ENCODE data around the gene RNF144B.
"Not testable (repeated sequence)": the region's sequence is repeated elsewhere in the genome, so short reads cannot be mapped to it uniquely, and the experiment has no call there.

RNF144B gene

DNA sequence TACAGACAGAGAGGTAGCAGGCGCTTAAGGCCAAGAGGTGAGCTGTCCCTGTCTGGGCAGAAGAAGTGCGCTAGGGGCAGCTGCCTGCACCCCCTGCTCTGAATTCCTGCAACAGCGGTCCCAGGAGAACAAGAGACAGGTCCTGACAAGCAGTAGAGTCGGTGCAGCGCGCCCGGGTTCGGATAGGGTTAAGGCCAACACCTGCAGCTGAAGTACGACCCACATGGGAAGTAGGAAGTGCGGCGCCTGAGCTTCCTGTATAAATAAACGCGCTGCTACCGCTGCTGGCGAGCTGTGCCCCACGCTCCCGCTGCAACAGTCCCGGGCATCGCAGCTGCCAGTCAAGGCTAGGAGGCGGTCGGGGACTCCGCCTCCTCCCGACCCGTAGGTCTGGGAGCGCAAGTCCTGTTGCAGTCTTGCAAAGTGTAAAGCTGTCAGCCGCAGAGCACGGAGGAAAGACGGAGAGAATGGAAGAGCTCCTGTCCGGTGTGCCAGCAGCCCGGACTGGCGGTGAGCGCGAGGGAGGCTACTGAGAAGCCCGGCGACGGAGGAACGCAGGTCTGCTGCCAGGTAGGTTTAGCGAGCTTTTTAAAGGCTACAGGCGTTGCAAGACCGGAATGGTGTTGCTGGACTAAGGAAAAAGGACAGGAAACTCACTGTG lies at the start of gene RNF144B:
RNF144B (plus strand) TSS at position 290 of the 661 bp plus-strand sequence. CDS start 12,185 bp downstream, outside the sequence.
- DNase-seq = peak; percentile 96

DNA sequence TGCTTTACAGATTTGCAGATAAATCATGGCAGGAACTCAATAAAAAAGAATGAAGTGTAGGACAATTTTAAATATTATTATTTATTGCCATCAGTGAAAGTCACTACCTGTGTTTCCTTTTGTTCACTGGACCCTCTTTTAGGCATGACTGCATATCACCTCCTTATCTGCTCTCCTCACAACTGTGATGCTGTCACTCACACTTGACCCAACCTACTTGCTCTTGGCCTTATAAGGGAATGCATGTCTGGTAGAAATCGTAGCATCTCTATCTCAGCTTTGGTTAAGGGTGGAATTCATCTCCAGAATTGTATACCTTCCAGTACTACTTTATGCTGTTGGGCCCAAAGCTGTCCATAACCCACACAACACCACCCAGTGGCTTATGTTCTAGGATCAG lies 47.6 kb upstream of the RNF144B start:
- no peak for DNase-seq

DNA sequence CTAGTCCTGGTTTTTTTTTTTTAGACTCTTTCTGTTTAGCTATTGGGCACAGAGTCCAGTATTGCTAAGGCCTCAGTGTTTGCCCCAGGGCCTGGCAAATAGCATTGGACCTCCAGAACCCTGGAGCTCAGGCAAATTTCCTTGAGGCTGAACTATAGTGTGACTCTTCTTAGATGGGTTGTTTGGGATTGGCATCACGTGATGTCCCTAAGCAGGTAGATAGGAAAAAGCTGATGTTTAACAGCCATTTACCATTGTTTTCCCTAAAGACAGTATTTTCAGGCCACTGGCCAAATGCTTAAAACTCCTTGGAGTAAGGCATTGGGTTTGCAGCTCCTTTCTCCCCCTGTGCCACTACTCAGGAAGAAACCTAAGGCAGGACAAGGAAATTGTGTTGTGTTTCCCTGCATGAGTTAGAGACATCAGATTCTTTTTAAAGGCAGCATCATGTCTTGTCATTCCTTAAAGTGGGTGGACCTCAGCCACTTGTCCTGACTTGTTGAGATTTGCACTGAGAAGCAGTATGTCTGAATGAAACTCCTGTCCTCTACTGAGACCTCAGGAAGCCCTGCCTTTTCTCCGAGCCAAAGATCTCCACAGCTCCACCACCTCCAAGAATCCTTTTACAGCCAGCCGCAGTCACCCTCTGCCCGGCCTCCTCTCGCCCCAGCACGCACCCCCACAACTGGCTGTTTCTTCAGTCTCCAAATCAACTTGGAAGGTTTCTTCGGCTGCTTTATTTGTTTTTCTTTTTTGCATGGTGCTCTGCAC lies 46.2 kb upstream of the RNF144B start:
- no peak for DNase-seq

DNA sequence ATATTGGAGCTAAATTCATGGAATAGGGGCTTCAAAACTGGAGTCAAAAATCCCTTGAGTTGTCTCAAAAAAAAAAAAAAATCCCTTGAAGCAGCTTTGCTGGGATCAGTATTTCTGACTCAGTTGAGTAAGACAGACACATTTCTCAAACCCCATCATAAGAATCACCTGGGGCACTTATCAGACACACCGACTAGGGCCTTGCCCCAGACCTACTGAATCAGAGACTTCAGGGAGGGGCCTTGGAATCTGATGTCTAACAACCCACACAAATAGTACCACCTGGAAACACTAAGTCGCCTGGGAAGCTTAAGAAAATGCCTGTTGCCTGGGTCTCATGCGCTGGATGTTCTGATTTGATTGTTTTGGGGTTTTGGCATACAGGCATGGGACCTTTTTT lies 44.9 kb upstream of the RNF144B start:
- no peak for DNase-seq

DNA sequence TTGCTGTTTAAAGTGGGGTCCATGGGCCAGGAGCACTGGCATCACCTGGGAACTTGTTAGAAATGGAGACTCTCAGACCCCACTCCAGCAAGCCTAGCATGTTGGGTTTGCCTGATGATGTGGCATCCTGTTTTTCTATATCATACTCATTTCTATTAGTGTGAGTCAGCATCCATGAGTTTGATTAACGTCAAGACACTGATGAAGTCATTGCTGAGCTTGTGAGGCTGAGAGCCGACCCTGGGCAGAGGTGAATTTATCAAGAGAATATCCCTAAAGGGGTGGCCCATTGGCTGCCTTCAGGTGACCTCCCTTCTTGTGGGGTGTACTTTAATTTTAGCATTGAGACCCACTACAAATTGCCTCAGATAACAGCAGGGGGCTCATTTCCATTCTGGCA lies 43.4 kb upstream of the RNF144B start:
- no peak for DNase-seq

DNA sequence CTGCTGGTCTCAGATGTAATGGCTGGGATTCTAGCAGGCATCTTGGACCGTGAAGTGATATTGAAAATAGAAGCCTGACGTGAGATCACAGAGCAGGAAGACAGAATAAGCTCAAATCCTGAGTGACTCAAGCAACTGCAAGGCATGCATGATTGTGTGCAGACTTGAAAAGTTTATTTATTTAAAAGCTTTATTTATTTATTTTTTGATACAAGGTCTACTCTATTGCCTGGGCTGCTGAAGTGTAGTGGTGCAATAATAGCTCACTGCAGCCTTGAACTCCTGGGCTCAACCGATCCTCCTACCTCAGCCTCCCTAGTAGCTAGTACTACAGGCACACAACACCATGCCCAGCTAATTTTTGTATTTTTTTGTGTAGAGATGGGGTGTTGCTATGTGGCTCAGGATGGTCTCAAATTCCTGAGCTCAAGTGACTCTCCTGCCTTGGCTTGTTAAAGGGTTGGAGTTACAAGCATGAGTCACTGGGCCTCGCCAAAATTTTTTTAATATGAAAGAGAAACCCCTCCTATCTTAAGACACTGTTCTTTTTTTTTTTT lies 40.1 kb upstream of the RNF144B start:
- no peak for DNase-seq

DNA sequence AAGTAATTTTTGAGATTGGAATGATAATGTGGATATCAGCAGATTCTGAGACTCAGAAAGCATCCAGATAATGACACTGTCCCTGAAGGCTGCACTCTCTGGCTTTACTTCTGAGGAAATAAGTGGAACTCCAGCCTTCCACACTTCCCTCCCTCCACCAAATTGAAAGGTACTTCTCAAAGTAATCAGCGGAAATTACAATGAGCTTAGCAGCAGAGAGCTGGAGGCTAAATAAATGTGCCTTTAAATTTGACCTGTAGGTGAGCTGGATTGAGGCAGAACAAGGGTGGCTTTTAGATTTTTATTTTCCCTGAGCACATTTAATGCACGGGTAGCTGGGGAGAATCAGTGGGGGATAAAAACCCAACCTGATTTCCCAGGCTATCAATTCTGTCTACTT lies 39.3 kb upstream of the RNF144B start:
- no peak for DNase-seq

DNA sequence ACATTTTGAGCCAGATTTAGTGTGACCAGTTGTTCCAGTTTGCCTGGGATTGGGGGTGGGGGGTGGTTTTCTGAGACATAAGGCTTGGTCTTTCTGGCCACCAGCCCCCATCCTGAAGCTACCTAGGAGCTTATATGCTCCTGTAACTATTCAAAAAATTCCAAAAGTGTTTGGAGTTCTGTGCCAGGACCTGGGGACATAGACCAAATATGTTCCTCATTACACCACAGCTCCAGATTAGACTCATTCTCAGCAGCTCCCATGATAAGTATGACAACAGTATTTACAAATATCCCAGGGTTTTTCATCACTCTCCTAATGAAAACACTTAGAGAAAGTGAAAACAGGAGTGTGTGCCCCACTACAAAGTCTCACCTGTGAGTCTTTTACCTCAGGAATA lies 37.8 kb upstream of the RNF144B start:
- DNase-seq = no peak

DNA sequence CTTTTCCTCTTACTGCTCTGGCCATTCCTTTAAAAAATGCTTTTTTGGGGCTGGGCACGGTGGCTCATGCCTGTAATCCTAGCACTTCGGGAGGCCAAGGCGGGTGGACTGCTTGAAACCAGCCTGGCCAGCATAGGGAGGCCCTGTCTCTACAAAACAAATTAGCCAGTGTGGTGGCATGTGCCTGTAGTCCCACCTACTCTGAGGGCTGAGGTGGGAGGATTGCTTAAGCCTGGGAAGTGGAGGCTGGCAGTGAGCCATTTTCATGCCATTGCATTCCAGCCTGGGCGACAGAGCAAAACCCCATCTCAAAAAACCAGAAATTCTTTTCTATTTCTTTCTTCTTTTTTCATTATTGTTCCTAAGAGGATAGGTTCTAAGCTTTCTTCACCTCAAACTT lies 36.9 kb upstream of the RNF144B start:
- DNase-seq = no peak

DNA sequence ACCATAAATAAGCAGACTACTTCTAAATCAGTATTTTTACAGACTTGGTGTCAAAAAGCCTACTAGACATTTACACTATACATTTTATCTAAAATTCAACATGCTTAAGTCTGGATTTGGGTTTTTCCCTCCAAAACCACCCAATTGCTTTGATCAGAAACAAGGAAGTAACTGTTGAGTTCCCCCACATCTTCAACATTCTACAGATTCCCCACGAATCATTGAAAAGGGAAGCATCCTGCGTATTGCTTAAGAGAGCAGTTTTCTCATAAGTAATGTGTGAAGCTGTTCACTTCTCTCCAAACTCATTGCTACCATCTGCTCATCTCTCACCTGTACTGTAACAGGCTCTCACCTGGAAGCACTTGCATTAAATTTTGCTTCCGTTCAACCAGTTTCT lies 36.4 kb upstream of the RNF144B start:
- no peak for DNase-seq

DNA sequence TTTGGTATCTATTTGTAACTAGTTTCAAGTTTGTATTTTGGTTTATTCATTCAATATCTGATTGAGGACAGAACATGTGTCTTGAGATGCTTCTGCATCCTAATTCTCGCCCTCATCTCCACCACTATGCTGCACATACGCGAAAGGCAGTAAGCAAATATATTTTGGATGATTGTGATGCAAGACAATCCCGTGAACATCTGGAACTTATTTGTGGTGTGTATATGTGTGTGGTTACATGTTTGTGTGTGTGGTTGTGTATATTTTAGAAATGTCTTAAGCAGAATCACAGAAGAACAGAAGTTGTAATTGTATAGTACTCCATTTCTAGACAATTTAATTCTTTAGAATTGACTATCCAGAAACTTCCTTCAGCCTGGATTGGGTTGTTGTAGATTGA lies 35.1 kb upstream of the RNF144B start:
- DNase-seq = no peak

DNA sequence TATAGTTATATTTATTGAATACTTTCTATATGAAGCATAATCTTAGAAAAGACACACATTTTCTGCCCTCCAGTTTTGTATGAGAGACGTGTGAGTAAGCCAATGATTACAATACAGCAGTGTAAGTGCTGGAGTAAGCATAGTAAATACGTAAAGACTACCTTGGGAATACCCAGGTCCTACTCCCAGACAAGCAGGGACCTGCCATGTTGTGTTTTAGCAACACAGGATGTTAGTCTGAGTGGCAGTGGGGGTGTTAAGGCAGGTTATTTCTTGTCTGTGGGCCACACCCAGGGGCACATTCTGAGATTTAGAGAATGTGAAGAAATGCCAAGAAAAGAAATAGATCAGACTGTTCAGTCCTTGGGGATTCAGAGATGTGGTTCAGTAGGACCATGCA lies 34.3 kb upstream of the RNF144B start:
- DNase-seq = peak; percentile 60

DNA sequence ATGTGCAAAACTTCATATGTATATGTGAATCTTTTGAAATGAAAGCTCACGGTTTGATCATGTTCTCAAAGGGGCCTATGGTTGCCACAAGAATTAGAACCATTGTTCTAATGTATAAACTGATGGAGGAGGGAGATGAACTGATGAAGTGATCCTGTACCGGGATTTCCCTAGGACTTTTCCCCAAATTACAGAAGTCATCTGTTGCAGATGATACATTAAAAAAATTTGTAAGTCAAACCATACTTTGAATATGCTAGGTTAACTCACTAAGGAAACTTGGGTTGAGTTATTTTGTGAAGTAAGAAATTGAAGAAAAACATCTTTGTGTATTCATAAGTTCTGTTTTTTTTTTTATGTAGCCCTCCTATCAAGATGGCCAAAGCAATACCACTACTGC lies 33.9 kb upstream of the RNF144B start:
- no peak for DNase-seq

DNA sequence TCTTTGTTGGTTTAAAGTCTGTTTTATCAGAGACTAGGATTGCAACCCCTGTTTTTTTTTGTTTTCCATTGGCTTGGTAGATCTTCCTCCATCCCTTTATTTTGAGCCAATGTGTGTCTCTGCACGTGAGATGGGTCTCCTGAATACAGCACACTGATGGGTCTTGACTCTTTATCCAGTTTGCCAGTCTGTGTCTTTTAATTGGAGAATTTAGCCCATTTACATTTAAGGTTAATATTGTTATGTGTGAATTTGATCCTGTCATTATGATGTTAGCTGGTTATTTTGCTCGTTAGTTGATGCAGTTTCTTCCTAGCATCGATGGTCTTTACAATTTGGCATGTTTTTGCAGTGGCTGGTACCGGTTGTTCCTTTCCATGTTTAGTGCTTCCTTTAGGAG lies 29.6 kb upstream of the RNF144B start:
- not testable (repeated sequence) for DNase-seq

DNA sequence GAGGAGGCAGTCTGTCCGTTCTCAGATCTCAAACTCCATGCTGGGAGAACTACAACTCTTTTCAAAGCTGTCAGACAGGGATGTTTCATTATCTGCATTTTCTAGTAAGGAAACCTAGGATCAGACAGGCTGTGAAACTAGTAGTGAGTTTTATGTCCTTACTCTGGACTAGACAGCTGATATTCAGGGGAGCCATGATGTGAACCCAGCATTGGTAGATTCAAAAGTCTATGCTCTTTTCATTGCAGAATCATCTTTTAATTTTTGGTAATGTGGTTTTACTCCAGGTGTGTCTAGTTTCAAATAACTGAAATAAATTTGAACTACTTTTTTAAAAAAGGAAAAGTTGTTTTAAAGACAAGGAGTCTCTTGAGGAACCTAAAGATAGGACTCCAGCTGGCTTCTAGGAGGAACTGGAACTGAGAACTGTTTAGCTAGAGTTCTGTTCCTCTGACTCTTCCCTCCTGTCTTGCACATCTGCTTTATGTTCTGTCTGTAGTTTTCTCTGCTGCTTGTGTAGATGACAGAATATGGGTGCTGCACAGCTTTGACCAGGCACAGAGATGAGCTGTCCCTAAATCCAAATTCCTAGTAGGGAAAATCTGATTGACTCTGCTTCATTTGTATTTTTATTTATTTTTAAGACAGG lies 27.8 kb upstream of the RNF144B start:
- DNase-seq = no peak

DNA sequence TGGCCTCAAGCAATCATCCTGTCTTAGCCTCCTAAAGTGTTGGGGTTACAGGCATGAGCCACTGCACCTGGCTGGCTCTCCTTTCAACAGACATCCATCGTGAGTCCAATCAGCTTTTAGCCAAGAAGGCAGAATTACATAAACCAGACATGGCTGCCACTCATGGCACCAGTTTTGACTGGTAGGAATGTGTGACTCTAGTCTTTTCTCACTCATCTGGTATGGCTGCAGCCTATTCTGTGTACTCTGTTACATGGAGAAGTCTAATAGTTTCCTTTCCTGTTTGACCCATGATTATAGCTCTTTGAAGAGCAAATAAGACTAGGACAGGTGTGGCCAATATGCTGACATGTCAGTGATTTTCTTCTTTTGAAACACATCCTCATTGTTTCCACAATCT lies 27.0 kb upstream of the RNF144B start:
- DNase-seq = peak; percentile 7

DNA sequence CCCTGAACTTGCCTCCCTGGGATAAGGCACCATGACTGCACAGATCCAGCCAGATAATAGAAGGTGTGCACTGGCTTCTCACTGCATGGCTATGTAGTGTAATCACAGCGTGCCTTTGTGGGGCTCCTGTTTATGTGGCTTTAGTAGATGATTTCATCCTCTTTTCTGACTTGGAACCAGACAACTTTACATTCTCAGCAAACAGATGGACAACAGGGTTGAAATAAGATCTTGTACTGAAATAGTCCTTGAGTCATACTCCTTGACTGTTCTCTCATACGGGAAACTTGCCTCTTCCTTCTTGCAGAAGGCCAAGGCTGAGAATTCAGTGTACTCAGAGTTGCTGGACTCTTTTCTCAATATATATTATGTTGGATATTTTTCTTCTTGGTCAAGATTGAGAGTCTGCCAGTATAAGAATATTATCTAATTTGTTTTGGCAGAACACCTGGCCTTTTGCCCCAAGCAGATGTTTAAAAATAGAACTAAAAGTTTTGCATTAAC lies 25.0 kb upstream of the RNF144B start:
- DNase-seq = no peak

DNA sequence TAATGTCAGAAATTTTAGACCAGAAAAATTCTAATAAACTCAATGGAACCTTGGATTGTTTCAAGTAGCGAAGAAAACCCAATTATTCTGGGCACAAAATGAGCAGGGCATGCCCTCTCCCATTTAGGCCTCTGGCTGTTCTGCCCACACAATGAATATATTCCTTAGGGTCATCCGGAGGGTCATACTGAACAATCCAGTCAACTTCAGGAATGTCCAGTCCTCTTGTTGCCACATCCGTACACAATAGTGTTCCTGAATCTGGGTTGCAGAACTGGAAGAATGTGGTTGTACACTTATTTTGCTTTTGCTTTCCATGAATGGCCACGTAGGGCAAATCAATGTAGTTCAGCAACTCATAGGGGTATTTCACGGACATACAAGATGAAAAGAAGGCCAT lies 23.4 kb upstream of the RNF144B start:
- DNase-seq = no peak

DNA sequence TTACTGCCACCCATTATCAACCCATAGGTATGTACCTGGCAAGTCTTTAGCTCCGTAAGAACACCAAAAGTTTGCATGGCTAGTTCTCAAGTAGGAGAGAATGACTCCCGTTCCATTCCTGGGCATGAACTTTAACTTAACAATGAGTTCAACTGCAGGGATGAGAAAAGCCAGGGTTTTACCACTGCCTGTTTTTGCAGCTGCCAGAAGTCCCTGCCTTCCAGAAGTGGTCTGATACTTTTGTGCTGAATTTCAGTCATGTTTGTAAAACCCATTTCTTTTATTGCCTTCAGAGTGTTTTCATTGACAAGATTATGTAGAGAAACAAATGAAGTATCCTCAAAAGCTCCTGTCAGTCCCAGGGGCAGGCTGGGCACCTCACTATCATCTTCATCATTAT lies 22.6 kb upstream of the RNF144B start:
- DNase-seq = not testable (repeated sequence)

DNA sequence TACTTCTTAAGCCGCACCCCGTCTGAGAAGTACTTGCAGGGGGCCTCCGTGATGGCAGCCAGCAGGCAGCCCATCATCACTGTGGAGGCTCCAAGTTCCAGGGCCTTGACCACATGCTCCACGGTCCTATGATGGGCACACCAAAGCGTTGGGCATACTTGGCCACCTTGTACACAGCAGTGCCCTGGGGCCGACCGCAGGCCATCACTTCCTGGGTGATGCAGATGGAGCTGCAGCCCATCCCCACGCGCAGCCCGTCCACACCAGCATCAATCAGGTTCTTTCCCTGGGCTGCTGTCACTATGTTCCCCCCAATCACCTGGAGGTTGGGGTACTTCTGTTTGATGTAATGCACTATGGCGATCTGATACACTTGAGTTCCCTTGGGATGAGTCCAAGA lies 19.8 kb upstream of the RNF144B start:
- no peak for DNase-seq

DNA sequence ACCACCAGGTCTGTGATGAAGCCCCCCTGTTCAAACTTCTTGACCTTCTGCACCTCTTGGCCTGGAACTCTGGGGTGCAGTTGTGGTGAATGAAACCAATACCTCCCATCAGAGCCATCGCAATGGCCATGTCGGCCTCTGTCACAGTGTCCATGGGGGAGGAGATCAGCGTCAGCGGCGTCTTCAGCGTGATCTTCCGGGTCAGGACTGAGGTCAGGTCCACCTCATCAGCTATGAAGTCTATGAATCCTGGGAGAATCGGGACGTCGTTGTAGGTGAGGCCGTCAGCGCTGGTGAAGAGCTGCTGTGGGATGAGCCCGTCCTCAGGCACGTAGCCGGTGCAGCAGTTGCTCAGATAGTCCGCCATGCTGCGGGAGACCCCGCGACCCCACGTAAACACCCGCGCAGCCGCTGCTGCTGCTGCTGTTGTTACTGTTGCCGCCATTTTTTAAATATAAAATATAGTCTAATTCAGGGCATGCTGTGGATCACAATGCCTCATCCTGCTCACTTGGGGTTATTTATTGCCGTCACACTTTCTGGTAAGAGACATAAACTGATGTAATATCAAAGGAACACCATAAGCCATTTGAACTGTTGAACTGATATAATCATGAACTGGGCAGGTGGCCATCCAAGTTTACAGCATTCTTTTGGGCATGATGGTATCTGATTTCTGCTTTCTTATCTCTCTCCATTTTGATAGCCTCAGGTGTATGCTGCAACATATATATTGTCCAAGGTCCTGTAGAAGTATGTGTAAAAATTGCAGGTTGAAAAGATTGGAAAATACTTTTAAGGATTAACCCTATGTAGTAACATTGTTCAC lies 18.7 kb upstream of the RNF144B start:
- no peak for DNase-seq

DNA sequence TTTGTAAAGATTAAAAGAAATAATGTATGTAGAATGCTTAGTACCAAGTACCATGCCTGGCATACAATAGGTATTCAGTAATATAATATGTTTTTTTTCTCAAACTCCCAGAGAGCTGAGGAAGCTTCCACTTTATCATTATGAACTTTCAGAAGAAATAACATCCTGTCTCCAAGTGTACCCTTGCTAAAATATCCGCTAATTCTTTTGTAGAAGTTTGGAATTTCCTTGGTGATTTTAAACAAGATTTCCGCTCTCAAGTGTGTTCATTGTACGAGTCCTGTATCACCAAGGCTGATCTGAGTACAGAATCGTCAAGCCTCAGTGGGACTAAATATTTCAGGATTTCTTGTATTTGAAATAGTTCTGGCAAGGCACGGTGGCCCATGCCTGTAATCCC lies 16.1 kb upstream of the RNF144B start:
- DNase-seq = no peak

DNA sequence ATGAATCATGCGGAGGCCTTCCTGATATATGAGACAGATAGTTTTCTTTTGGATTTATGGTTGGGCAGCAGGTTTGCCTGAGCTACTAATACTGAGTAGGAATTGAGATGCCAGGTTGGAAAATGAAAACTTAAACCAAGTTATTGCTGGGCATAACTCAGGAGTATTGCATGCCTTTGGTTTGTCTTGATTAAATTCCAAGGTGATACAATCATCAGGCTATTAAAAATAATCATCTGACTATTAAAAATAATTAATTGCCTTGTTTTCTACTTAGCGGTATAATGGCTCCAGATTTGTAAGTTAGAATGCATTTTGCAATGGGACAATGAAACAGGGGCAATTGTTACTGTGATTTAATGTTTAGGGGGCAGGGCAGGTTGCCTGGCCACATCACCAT lies 15.5 kb upstream of the RNF144B start:
- no peak for DNase-seq

Measured in DMS153 (cell line).